HG03064 (cell line): ENCODE measurements around the gene MBOAT2.
"Not testable (repeated sequence)": the region's sequence is repeated elsewhere in the genome, so short reads cannot be mapped to it uniquely, and the experiment has no call there.

Experiments
- ATAC-seq: cut with Tn5 transposase; IDR thresholded peaks from one replicate; pipeline ENCODE4 v1.9.1; 2021; ENCODE audit warnings: low read depth; ENCODE audit not compliant: unreplicated experiment

Gene MBOAT2, protein sequence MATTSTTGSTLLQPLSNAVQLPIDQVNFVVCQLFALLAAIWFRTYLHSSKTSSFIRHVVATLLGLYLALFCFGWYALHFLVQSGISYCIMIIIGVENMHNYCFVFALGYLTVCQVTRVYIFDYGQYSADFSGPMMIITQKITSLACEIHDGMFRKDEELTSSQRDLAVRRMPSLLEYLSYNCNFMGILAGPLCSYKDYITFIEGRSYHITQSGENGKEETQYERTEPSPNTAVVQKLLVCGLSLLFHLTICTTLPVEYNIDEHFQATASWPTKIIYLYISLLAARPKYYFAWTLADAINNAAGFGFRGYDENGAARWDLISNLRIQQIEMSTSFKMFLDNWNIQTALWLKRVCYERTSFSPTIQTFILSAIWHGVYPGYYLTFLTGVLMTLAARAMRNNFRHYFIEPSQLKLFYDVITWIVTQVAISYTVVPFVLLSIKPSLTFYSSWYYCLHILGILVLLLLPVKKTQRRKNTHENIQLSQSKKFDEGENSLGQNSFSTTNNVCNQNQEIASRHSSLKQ

DNA sequence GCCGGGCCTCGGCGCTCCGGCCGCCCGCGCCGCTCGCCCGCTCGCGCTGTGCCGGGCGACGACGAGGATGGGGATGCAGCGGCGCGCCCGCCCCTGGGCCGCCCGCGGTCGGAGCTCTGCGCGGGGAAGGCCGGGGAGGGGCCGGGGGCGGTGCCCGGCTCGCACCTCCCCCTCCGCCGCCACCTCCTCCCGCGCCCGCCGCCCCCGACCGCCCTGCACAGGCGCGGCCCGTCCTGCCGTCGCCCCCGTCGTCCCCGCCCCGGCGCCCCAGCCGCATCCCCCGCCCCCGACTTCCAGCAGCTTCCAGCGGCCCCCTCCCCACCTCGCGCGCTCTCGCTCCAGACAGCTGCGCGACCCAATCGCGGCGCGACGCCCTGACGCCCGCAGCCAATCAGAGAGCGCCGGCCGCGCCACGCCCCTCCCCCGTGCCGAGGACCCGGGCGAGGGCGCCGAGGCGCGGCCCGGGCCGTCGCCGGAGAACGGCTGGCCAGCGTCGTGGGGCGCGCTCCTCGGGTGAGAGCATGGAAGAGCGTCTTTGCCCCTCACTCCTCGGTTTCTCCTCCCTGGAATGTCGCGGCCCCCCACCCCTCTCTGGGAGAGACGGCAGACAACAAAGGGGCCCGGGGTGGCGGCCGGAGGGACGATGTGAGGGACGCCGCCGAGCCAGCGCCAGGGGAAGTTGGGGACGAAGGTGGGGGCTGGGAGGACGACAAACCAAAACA is at the start of gene MBOAT2:
TSS of gene MBOAT2 (minus strand) at position 69 of the 722 bp plus-strand sequence. CDS start 70 bp downstream, outside the sequence.
- peak; percentile 83 for ATAC-seq

DNA sequence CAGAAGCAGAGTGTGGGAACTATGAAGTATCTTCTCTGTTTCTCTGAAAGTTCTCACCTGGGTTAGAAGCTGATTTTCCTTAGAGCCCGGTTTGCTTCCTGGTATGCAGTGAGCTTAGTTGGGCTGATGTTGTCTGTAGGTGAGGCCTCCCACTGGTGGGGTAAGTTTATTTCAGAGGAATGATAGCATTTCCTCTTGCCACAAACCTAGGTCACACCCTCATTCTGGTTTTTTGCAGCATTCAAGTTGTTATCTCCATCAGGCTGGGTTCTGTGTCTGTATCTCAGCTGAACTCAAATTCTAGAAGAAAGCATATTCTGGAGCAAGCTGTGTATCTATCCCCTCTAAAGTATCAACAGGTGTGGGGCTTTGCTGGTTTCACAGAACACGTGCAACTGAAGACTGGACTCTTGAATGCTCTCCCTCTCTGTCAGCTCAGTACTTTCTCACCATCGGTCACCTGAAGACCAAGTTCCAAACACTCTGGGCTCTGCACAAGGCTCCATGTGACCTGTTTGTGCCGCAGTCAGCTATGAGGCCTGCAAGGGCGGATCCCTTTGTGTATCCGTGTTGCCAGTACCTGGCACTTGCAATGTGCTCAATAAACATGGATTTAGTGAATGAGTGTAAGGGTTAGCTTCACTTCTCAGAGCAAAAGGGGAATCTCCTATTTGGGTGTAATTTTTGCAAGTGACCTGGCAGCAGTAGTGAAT is 49.5 kb upstream of the MBOAT2 start:
- ATAC-seq, result no peak

DNA sequence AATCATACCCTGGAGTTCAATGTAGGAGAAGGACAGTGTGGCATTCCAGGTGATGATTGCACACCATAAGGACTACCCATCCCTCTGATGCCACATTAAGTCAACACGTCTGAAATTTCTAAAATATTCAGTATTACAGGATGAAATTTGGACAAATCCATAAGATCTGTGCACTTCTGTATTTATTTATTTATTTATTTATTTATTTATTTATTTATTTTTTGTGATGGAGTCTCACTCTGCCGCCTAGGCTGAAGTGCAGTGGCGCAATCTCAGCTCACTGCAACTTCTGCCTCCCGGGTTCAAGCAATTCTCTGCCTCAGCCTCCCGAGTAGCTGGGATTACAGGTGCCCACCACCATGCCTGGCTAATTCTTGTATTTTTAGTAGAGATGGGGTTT is 48.0 kb upstream of the MBOAT2 start:
- not testable (repeated sequence) for ATAC-seq

DNA sequence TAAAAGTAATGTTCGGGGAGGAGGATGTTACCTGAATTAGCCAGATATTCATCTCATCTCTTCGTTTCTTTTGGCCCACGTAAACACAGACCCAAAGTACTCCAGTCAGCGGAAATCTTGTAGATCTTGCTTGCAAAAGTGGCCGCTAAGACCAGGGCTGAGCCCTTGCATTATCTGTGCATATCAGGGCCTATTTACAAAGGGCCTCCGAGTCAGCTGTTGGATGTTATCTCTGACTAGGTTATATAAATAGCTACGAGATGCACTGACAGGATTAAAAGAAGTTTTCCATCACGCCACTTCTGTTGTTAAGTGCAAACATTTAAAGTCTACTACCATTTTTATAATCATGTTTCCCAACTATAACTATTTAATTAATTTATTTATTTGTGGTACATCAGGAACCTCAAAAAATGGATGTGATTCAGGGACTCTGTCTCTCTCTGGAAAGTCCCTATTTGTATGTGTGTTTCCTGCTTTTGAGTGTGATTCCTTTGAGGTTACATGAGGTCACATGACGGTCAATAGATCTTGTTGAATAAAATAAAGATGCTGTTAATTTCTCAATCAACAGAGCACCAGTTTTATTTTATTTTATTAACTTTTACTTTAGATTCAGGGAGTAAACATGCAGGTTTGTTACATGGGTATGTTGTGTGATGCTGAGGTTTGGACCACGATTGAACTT is 46.8 kb upstream of the MBOAT2 start:
- no peak for ATAC-seq

DNA sequence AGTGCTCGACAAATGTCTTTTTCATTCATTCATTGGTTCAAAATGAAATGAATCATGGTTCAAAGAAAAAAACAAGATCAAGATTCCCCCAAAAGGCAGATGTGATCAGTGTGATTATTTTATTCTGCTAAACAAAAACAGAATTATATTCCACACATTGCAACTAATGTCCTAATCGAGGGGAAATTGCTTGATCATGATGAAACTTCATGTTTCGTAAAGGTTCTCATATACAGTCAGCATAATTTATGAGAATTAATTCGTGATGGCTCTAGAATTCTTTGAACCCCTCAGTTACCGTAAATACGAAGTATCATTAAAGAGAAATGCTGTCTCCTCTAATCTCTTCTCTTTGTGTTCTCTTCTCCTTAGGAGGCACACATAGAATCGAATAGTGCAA is 42.1 kb upstream of the MBOAT2 start:
- no peak for ATAC-seq

DNA sequence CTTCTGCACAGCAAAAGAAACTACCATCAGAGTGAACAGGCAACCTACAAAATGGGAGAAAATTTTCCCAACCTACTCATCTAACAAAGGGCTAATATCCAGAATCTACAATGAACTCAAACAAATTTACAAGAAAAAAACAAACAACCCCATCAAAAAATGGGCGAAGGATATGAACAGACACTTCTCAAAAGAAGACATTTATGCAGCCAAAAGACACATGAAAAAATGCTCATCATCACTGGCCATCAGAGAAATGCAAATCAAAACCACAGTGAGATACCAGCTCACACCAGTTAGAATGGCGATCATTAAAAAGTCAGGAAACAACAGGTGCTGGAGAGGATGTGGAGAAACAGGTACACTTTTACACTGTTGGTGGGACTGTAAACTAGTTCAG is 40.0 kb upstream of the MBOAT2 start:
- not testable (repeated sequence) for ATAC-seq

DNA sequence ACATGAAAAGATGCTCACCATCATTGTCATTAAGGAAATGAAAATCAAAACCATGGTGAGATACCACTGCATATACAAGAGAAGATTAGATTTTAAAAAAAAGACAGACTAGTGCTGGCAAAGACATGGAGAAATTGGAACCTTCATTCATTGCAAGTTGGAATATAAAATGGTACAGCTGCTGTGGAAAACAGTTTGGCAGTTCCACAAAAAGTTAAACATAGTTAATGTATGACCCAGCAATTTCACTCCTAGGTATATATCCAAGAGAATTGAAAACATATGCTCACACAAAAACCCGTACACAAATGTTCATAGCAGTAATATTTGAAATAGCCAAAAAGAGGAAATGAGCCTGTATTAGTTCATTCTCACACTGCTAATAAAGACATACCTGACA is 33.7 kb upstream of the MBOAT2 start:
- no peak for ATAC-seq

DNA sequence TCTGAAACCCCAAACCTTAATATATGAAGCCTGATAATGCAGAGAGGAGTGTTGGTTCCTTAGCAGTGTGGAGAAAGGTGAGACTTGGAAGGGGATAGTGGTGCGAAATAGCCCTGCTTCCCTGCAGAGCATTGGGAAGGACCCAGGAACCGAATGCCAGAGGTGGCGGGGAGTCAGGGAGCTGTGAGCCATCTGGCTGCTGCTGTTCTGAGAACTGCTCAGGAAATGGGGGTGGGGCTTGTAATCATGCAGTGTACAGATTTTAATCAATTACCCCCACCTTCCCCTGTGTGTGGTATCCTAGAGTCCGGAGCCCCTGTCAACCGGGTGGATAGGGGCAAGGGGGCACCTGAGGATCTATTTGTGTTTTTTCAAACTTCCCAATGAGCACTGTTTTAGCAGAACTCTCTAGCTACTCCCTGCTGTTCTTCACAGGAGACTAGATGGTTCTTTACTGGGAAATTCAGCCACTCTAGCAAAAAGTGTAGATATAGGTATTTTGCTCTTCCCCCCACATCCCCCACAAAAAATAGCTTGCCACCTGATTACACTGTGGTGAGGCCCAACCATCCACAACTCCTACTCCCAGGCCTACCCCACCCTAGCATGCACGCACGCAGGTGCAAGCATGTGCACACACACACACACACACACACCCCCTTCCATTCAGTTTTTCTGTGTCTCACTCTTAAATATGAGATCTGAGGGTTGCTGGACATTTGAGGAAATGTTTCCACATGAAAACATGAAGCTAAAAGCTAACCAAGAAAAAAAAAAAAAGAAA is 30.1 kb upstream of the MBOAT2 start:
- no peak for ATAC-seq

DNA sequence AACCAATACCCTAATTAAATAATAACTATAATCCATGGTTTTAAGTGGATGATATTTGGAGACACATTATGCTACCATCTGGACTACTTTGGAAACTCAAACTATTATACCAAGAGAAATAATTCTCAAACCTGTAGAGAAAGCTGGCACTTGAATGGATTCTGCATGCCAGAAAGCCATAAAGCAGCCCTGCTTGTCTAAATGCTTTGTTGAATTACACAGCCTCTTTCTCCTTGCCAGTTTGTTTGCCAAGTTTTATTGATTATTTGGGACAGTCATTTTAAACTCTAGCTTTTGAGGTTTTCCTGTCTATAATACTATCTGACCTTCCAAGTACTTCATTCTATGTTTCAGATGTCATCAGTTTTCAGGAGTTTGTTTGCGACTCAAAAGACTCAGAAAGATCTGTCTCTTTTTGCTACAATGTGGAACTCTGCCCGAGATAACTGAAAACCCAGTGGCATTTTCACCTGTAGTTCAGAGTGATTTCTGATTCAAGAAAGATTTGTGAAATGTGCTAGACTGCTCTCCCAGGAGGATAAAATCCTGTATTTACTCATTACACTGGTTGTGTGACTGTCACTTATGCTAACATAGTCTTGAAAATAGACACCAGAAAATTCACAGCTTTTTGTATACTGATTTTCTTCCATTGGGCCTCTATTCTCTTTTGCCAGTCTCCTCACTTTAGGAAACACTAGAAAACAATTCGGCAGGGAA is 29.2 kb upstream of the MBOAT2 start:
- no peak for ATAC-seq

DNA sequence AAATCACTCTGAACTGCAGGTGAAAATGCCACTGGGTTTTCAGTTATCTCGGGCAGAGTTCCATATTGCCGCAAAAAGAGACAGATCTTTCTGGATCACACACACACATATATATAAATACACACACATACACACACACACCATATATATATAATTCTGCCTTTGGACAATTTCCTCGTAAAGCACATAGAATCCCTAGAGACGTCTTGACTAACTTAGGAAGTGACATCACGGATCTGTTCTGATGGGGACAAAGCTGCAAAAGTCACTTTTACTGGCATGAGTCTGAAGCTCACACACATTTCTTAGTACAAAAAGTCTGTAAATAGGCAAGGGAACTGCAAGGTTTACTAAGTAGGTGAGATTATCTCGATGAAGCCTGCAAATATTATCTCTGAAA is 28.6 kb upstream of the MBOAT2 start:
- ATAC-seq, result no peak

DNA sequence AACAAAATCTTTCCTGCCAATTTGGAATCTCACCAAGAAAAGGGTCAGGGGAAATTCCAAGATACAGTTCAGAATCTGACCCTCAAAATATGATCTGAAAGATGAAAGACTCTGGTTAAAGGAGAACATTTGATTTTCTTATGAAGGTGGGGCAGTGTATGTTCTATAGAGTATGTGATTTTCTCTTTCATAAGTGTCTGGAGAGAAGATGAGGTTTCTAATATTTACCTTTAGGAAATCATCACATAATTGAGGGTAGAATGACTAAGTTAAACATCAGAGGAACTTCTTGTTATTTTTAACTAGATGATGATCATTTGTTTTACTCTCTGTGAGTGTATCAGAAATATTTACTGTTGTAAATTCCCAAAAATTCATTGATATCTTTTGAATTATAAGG is 27.8 kb upstream of the MBOAT2 start:
- no peak for ATAC-seq

DNA sequence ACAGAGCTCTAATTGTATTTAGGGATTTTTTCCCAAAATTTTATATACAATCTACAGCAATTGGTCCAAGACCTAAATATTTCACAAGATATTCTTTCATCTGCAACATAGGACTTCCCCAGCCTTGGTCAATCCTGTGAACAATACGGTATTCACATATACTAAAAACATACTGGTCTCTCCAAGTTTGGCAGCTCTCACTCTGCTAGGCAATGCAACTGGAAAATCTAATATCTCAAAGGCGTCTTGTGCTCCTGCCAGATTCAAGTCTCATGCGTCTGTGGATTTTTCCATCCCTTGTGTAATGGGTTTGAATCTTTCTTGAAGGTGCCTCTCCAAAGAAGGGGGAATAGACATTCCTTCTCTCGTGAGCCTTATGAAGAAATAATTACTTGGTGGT is 27.4 kb upstream of the MBOAT2 start:
- ATAC-seq, result no peak

DNA sequence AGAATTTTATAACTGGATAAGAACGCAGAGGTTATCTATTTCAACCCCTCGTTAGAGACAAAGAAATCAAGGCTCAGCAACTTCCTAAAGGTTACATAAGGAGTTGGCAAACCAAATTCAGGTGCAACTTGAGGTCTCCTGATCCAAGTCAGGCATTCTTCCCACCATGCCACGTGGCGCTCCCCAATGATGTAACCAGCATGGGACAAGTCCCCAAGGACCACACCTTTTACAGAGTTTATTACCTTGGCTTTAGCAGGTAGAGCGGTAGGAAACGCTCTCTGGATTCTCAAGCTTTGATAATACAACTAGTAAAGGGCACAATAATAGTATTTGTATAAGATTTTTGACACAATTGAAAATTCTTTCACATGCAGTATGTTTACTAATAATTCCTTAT is 26.7 kb upstream of the MBOAT2 start:
- no peak for ATAC-seq

DNA sequence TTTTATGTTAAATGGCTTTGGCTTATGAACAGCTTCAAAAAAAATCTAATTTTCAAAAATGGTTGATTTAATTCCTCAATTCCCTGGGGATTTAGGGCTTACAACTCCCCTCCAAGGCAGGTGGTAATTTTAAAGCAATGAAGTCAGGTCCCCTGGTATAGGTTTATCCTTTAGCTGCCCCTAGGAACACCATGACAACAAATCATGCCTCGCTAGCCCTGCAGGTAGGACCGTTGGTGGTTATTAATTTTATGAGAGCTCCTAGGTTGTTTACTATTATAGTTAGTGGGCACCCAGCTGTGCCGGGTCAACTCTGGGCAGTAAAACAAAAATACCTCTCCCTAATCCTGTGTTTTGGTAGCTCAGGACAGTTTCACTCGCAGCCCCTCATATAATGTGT is 26.2 kb upstream of the MBOAT2 start:
- ATAC-seq, result no peak

DNA sequence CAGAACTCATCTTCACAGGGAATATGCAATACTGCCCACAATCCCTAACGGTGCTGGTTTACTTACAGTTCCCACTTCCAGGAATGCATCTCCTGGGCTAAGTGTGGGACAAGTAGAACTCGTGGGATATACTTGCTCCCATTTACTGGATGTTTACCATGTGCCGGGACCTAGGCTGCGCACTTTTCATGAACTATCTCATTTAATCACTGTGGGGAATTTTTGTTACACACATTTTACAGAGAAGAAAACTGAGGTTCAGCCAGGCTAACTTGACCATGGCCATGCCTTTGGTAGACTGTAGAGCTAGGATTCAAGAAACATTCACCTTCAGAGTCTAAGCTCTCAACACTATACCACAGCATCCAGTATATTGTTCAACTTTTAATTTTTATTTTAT is 24.4 kb upstream of the MBOAT2 start:
- no peak for ATAC-seq

DNA sequence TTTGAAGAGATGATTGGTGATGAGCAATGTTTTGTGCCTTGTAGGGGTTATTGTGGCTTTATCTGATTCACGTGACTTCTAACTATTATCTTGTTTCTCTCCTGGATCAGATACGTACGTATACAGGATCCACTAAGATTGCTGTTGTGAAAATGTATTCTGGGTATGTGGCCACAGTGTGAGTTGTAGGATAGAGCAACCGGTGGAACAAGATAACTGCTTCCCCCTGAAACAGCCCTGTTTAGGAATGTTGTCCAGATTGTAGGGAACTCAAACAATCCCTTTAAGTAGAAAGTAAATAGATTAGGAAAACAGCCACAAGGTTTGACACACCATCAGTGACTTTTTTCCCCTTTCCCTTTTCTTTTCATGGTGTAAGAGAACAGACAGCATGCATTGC is 22.3 kb upstream of the MBOAT2 start:
- ATAC-seq, result no peak

DNA sequence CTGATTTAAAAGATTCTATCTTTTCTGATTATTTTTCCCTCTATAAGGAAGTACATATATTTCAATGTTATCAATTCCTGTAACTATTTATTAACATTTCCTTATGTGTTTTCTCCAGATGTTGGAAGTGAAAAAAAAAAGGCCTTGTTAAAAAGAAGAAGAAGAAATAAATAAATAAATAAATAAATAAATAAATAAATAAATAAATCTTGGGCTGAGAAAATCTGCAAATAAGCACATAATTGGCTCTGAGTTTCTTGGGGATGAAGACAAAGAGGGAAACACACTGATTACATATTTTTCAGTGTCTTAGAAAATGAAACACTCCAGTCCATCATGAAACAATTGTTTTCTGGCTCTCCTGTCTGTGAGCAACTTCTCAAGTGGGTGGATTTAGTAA is 21.1 kb upstream of the MBOAT2 start:
- no peak for ATAC-seq

DNA sequence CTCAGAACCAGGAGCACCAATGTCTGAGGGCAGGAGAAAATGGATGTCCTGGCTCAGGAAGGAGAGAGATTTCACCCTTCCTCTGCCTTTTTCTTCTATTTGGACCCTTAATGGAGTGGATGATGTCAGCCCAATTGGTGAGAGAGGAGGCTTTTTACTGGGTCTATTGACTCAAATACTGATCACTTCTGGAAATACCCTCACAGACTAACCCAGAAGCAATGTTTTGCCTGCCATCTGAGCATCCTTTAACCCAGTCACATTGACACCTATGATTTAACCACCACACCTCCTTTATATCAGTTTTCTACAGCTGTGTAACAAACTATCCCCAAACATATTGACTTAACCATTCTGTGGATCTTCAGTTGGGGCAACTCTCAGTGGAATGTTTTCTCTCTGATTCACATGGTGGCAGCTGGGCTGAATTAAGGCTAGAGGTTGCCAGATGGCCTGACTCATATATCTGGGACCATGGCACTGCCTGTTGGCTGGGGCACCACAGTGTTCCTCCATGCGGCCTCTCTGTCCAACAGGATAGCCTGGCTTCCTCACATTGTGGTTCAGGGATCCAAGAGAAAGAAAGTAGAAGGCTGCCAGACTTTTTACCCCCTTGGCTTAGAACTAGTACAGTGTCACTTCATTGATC is 18.2 kb upstream of the MBOAT2 start:
- ATAC-seq, result no peak

DNA sequence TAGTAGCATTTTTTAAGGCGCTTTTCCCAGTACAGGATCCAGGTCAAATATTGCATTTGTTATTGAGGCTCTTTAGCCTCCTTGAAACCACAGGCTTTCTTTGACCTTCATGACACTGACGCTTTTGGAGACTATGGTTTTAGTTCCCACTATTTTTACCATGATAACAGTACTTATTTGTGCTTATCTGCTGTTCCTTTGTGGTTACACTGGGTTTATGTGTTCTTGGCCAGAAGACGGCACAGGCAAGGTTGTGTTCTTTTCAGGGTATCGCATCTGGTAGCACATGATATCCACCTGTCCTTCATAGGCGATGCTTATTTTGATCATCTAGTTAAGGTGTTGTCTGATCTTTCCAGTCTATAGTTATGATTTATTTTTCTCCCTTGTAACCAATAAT is 16.8 kb upstream of the MBOAT2 start:
- ATAC-seq, result no peak
